GF-D8 (cell line): ENCODE measurements around the gene FLT1.

Experiments used
- DNase-seq: peaks from one replicate; lab custom pipeline; 2025; lab: John Stamatoyannopoulos, UW

Gene FLT1

DNA sequence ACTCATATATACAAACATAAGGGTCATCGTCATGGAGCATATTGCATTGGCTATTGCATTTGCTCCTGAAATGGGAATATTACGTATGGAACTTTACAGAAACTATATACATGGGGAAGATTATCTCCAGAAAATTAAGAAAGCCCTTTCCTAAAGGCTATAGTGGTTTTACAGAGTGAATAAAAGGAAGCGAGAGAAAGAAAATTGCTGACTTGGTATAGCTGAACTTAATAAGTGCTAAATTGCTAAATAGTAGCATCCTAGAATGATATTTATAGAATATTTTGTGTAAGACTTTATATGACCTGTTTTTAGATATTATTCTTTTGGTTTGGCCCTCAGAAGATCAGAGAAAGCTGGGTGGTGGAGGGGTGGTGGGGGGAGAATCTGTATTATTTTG is 114.6 kb downstream of the FLT1 start:
- DNase-seq = no peak

DNA sequence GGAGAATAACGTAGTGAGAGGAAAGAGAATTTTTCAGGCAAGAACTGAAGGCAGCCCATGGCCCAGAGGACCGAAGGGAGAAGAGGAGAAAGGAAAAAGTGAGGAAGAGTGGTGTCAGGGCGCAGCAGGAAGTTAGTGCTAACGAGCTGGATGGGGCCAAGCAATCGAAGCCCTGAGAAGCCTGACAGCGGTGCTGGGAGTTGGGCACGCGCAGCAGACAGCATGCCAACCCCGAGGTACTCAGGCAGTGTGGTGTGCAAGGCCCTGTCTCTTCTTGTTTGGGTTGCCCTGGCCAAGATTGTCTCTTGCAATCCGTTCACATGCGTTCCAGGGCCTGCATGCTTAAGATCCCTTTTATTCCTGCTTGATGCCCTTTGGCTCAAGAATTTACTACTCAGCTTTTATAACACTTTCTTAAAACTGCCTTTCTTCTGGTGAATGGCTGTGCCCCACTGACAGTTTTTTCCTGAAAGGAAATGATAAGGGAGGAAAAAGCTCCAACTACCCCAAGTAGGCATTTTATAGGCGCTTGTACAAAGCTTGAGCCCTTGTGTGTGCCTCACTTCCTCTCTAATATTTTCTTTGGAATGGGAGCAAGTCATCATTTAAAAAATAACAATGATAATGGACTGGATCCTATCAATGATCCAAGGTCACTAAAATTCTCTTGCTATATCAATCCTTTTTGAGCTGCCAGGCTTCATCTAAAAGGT is 115.4 kb downstream of the FLT1 start:
- DNase-seq = no peak

DNA sequence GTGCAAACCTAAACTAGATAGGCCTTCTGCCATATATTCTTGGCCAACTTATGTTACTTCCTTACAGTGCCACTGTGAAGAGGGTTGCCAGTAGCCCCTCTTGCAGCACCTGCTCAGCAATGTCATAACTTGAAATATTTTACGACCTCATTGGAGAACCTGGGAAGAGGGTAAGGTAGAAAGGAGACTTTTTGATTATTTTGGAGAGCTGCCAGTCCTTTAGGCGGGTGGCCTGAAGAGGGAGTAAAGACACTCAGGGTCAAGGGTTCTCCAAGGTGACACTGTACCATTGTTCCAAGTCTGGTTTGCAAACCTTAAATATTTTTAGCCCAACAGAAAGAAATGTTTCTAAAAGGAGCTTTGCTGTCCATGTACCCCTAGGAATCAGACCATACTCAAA is 118.3 kb downstream of the FLT1 start:
- no peak for DNase-seq

DNA sequence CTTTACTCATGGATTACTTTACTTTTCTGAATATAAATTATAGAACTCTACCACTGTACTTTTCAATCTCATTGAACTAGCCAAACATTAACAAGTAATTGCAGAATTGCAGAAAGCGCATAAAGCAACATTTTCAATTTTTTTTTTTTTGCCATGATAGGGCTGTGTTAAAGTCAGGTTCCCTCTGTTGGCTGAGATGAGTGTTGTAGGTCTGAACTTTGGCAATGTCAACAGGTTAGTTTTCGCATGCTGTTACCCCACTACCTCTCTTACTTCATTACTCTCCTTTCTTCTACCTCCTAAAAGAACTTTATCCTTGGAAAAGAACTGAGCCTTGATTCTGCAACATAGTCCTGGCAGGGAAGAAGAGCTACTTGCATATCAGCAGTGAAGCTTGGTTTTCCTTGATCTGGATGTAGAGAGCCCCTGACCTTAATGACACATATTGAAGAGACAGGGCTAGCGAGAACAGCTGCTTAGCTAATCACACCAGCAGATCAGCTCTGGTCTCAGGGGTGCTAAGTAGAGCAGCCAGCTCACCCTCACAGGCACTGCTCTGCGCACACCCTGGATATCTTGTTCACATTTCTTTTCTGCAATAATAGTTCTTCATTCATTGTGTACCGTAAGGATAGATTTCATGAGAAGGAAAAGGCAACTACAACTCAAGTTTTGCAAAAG is 119.5 kb downstream of the FLT1 start:
- no peak for DNase-seq

DNA sequence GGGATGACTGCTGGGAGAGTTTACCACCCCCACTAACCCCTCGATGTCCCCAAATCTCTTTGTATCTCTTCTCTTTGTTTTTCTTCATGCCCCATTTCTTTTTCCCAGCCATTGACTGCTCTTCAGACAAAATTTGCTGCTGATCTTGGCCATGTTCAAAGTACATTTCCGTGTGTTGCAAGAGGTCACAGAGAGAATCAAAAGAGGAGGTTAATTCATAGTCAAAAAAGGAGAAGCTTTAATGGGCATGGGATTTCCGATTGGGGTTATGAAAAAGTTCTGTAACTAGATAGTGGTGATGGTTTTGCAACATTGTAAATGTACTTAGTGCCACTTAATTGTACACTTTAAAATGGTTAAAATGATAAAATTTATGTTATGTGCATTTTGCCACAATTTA is 121.1 kb downstream of the FLT1 start:
- DNase-seq = peak; percentile 89

DNA sequence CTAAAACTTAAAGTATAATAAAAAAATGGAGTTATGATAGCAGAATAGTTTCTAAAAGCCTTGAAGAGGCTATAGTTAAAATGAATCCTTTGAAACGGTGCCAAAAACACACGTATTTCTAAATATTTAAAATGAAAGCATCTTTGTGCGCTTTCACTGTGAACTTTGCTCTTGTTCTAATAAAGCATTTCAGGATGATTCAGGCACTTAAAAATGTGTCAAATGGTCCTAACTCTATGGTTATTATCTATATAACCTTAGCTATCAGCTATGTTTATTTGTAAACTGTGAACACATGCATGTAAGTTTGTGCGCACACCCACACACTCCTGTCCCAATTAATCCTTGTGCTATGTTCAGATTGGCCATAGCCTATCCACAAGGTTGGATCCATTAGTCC is 124.5 kb downstream of the FLT1 start:
- no peak for DNase-seq

DNA sequence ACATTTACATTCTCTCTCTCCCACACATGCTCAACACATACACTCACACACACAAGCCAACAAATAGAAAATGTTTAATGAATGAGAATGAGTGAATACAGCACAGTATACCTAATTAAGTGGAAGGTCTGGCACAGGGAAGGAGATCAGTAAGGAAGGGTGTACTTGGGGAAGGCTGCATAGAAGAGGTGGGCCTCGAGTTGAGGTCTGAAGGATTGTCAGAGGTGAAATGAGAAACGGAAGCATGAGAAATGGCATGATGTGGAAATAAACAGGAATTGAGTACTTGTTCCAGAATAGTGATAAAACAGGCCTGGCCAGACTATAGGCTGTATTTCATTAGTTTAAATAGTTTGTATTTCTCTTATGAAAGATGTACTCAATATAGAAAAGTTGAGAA is 136.2 kb downstream of the FLT1 start:
- no peak for DNase-seq

DNA sequence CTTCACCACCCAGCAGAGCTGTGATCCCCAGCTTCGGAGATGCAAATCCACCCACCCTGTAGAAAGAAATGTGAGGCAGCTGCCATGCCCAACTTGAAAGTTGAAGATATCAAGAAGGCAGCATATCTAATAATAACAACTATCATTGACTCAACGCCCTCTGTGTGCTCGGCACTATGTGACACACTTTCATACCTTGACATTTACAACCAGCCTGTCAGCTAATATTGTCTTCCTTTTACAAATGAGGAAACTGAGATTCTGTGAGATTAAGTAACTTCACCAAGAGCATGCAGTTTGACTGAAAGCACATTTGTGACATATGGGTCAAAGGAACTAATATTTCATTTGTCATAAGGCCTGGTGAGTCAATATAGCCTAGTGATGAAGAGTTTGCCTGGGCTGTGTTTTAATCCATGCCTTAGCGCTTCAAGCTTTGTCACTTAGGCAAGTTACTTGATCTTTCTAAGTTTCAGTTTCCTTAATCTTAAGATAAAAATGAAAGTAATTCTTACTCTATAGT is 137.0 kb downstream of the FLT1 start:
- no peak for DNase-seq

DNA sequence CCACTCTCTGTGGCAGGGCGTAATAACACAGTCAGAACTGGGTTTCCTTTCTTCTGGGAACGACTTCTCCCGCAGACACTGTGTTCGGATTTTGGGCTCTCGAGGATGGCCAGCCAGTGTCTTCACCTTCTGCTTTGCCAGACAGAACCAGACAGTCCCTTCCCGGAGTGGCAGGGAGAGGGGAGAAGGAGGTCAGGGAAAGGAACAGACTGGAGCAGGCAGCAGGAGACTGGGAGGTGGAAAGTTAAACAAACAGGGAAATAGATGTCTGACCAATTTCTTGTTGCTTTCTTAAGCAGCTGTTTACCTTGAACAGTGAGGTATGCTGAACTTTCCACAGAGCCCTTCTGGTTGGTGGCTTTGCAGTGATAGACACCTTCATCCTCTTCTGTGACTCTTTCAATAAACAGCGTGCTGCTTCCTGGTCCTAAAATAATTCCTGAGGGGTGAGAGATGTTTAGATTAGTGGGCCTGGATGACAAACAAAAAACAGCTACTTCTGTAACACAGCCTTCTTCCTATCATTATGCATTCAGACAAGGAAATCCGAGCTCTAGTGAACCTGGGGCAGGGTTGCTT is 137.6 kb downstream of the FLT1 start:
- DNase-seq = no peak

DNA sequence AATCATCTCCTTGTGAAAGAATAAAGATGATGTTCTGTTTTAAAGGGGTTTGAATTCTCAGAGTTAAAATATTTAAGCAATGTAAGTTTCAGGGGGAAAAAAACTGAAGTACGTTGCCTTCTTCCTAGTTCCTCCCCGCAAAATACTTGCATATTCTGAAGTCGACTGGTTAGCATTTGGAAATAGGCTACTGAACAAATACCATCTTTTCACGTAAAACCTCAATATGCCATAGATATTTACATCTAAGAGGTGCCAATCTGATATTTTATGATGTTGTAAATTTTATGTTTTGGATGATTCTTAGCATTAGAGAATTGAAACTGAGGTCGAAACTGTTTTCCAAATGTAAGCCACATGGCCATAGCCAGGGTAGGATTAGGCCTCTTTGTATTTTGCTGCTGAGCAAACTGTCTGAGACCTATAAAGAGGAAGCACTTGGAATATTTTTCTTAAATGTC is 138.3 kb downstream of the FLT1 start:
- no peak for DNase-seq

DNA sequence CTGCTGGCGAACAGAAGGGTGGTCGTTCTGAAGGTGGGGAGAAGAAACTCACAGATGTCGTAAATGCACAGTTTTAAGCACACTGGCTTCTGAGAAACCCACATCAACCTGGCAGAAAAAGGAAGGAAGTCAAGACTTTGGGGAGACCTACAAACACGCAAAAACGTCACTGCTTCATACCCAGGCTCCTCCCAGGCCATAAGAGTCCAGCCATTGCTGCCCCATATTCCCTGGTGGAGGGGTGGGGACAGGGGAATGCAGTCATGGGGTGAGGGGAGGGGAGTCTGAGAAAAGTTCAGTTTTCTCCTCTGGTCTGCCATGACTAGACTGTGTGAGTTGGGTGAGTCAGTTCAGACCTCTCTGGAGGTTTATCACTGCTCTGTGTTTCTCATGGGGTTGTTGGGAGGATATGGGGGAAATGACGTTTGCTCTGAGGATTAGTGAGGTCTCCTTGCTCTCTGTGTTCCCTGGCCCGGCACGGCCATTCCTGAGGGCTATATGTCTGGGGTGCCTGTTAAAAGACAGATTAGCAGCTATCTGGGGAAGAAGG is 139.0 kb downstream of the FLT1 start:
- peak; percentile 40 for DNase-seq

DNA sequence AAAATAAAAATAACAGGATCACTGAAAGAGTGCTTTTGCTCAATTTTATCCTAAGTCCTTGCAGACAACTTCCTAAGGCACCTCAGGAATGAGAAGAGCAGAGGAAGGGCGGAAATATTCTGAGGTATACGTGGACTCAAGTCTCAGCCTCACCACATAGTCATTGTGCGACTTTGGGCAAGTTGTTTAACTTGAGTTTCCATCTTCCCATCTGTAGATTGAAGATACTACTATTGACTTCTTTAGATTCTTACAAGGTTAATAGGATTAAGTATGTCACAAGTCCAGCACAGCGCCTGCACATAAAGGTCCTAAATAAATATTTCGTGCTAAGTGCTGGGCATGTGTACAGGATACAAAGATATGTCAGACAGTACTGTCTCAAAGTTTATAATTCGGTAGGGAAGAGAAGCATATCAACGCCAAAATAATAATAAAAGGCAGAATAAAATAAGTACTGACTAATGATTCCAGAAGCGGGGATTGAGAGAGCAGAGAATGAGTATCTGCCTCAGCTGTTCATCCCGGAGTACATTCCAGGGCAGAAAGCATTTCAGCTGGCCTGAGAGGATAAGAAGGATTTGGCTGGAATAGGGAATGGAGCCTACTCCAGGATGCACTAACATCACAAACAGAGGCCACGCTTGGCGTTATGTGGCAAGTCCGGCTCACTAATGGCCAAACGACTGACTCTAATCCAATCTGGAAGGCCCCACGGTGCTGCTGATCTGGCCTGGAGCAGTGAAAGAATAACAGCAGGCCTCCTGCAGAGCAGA is 139.7 kb downstream of the FLT1 start:
- no peak for DNase-seq

DNA sequence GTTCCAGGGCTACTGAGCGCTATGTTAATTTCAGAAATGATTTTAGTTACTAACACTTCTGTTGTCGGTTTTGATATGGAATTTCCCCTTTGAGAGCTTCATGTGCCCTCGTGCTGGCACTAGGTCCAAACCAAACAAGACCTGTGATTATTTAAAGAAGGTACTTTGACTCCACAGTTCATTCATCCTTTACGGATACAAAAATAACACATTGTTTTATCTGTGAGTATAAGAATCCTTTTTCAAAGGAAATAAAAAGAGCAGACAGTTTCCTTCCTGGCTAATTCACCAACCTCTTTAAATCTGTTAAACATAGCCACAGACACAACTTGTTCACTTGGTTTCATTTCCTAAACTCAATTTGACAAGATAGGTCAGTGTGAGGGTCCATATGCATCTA is 141.2 kb downstream of the FLT1 start:
- no peak for DNase-seq

DNA sequence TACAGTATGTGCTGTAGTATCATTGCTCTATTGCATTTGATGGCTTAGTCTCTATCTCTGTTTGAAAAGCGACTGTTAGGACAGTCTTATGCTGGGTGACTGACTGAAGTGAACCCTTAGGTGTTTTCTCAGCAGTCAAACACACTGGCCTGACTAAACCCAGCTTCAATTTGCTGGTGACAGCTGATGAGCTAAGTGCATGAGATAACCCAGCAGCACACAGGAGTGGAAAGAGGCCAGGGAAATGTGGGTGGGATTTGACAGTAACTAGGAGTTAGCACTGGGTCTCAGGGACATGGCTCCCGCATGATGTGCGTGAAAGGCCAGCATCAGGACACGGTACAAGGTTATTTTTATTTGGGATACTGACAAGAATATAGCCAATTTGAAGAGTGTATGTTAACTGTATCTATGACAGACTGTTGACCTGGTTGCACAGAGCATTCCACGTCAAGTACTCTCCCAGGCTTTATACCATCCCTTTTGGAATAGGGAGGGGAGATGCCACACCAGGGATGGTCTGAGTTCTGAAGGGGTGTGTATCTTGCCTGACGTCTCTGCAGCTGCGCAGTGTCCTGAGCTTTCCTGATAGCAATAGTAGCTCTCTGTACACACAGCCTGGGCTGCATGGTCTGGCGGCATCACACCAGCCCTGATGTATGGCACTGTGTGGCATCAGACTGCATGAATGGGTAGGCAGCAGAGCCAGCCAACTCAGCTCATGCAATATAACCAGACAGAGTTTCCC is 144.8 kb downstream of the FLT1 start:
- DNase-seq = no peak

DNA sequence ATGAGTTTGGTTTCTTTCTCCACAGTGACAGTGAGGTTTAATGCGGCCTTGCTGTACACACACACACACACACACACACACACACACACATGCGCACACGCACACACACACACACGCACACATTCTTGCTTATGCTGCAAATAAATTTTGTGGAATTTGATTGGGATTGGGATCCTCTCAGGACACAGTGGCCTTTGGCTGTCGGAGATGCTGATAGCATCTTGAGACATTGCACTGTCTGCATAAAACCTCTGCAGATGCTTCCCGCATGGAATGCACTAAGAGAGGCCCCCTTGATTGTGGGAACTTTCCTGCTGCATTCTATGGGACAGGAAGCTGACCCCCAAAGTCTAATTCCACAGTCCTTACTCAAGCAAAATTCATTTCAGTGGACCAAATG is 145.6 kb downstream of the FLT1 start:
- DNase-seq = no peak

DNA sequence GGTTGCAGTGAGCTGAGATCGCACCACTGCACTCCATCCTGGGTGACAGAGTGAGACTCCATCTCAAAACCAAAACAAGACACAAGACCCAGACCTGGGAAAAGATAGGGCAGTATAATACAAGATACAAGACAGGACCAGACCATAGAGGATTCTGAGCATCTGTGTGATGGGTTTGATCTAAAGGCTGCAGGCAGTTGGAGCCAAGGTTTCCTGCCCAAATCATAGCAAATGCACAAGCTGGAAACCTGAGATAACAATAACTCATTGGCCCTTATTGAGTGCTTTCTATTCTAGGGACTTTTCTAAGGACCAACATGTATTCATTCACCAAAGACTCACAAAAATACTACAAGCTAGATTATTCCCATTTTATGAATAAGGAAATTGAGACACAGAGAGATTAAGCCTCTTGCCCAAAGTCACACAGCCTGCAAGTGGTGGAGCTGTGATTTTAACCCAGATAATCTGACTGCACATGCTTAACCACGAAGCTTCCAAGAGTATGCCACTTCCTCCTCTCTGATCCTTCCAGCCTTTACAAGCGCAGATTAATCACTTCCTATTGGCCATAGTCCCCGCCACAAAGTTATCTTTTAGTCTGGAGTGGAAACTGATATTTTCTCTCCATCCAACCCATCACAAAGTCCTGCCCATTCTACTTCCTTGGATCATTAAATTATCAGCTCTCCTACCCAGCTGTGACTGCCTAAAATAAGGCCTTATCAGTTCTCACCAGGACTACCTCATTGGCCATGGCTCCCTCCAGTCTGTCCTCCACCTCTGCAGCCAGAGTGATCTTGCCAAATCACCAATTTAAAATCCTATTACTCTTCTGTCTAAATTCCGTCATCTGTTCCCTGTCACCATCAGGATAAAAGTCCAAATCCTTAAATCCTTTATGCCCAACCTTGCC is 147.2 kb downstream of the FLT1 start:
- DNase-seq = peak; percentile 76

DNA sequence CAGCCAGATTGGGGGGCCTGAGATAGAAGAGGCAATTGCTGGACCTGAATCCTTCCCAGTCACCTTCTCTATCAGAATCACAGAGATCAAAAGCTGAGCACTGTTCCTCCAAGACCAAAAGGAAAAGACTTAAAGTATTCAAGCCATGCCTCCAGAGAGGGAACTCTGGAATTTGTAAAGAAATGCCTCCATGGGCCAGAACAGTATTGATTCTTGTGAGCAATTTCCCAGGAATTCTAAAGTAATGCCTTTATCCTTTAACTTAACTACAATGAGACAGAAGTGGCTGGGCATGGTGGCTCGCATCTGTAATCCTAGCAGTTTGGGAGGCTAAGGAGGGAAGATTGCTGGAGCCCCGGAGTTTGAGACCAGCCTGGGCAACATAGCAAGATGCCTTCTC is 148.8 kb downstream of the FLT1 start:
- no peak for DNase-seq

DNA sequence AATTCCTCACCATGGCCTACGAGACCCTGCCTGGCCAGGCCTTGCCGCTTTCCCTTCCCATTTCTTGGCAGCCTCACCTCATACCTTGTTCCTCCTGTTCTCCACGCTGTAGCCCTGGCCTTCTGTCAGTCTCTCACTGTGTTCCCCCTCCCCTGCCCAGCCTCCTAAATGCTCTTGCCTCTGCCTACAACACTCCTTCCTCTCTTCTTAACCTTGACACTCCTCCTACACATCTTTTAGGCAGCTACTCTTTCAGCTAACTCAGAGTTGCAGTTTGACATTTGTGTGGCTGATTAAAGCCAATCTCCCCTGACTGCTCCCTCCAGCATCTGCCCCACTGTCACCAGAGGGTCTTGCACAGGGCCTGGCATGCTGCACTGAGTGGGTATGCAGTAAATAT is 150.8 kb downstream of the FLT1 start:
- DNase-seq = no peak

DNA sequence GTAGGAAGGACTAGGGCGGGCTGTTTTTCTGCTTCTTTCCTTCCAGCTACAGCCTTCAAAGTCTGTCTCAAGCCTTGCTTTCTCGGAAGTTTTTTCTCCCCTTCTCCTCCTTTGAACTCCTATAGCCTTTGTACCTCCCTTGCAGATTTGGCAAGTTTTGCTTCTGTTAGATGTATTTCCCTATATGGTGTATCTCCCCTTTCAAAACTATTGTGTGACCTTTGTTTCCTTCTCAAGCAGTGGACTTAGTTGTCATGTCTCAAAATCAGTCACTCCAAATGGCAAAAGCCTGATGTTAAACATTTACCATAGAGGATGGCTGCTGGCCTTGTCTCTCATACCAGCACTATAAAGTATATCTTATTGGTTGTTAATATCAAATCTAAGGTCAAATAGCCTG is 152.7 kb downstream of the FLT1 start:
- DNase-seq = no peak

DNA sequence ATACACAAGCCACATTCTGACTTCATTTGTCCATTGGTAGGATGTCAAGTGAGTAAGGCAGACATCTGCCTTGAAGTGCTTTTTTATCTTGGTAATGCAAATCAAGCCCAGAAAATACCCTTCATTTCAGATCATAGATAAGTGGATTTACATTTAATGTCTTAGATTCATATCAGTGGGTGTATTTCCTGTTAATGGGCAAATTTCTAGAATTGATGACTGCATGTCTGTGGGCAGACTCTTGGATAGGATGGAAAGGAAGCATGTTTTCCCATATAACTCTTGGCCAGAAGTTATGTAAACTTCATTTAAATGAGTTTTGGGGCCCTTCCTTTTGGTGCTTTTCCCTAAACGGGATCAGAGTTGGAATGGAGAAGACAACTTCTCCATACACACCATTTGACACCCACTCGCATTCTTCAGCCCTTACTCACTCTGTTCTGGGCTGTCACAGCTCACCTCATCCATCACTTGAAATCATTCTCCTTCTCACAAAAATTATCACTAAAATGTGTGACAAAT is 154.6 kb downstream of the FLT1 start:
- no peak for DNase-seq
